GM18858 (cell line): ENCODE results near the gene ACSS1.

Source experiments
- ATAC-seq: cut with Tn5 transposase; IDR thresholded peaks from one replicate; pipeline ENCODE4 v1.9.1; 2021; ENCODE audit not compliant: unreplicated experiment

Gene ACSS1

DNA sequence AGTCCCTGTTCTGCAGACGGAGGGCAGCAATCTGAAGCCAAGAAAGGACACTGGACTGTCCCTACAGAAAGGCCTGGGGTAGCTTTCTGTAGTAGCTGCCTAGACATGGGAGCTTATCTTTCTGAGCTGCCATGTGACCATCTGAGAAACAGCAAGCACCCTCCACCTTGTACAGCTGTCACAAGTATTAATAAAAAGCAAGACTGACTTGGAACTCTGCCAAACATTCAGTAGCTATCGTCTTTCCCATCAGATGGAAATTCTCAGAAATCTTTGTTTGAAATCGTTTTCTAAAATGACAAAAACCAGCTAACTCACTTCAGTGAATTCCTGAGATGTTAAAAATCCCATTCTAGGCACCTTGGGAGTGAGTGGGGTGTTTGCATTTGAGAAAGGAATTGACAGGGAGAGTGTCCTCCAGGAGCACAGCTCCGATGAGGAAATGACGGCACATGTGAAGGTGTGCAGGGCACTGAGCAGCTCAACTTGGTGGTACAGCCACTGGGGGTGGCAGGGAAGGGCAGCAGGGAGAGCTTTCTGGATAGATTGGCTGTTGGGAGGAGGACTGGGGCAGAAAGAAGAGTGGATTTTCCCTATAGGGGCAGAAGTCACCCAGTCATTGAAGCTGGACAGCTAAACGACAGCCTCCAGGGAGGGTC lies 24.5 kb downstream of the ACSS1 start:
- ATAC-seq, result no peak

- no peak for ATAC-seq
Observed at GRCh38 chr20:25032478-25033264, 25.3 kb downstream of the ACSS1 start.

- ATAC-seq, result no peak
Observed at GRCh38 chr20:25032065-25032477, 25.9 kb downstream of the ACSS1 start.

GRCh38 chr20:25031241-25031640 lies 26.7 kb downstream of the ACSS1 start:
- ATAC-seq, result no peak

DNA sequence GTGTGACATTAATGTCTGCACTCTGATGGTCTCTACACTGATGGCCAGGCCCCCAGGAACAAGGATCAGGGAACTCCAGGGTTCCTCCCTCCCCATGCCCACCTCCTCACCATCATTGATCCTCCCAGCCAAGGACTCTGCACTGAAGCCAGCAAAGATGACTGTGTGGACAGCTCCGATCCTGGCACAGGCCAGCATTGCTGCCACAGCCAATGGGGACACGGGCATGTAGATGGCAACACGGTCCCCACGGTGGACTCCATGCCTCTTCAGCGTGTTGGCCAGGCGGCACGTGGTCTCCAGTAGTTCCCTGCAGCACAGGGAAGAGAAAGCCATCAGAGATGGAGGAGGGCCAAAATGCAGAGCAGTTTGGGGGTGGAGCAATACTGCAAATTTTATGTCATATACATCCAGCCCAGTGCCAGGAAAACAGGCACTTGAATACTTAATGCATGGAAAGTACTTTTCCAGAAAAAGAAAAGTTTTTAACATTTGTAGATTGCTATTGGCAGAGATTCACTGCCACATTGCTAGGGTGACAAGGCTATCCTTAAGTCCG lies 27.2 kb downstream of the ACSS1 start:
- ATAC-seq, result no peak

DNA sequence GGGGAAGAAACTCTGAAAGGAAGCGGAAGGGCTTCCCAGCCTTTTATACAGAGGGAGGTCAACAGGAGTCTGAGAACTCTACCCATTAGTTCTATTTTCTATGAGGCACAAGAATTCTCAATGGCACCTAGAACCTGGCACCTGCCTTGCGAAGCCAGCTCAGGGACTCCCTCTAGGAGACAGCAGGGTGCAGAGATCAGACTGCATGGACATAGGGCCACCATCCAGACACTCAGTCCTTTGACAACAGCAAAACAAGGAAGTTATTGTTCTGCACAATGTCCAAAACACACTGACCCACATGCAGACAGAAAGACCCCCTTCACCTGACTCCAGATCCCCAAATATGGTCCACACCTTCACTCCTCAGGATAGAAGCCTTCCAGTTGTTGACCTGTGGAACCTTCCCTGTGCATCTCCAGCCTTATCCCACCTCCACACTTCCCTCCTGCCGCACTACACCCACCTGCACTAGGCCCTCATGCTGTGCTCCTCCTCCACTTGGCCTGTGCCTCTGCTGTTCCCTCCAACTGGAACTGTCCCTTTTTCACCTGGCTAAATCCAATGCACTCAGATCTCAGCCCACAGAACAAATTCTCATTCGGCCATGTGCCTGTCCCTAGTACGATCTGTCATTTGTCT lies 27.8 kb downstream of the ACSS1 start:
- ATAC-seq, result no peak

- ATAC-seq, result no peak
Observed at GRCh38 chr20:25025986-25026605, 31.8 kb downstream of the ACSS1 start.

- ATAC-seq, result no peak
Observed at GRCh38 chr20:25025091-25025861, 32.7 kb downstream of the ACSS1 start.

GRCh38 chr20:25024171-25024570 lies 33.8 kb downstream of the ACSS1 start:
- ATAC-seq, result no peak

DNA sequence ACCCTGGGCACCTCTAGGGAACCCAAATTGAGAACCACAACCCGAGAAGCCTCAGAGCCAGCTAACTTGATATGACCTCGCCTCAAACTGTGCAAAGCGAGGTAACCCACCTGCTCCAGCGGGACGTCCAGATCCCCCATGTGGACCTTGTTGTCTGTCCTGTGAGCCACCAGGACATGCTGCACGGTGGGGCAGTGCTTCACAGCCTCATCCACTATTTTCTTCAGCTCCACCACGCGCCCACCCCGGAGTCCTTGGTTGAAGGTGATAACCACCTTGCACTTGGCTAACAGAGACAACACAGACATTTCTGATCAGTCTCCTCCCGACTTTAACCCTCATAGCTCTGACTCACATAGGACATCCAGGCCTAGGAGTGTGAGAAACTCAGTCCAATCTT lies 34.6 kb downstream of the ACSS1 start:
- no peak for ATAC-seq

DNA sequence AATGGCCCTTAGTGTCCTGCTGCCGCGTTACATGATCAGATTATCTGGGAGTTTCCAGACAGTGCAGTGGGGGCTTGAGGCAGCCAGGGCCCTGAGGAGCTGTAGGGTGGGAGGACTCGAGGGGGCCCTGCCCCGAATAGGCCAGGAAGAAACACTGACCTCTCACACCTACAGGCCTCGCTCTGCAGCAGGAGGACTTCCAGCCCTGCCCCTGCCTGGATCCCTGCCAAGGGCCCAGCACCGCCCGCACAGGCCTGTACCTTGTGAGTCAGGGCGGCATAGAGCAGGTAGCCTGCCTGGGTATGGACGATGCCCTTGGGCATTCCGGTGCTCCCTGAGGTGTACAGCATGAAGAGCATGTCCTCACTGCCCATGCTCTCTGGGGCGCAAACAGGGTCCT lies 35.3 kb downstream of the ACSS1 start:
- no peak for ATAC-seq

GRCh38 chr20:25021336-25021735 lies 36.6 kb downstream of the ACSS1 start:
- ATAC-seq, result no peak

DNA sequence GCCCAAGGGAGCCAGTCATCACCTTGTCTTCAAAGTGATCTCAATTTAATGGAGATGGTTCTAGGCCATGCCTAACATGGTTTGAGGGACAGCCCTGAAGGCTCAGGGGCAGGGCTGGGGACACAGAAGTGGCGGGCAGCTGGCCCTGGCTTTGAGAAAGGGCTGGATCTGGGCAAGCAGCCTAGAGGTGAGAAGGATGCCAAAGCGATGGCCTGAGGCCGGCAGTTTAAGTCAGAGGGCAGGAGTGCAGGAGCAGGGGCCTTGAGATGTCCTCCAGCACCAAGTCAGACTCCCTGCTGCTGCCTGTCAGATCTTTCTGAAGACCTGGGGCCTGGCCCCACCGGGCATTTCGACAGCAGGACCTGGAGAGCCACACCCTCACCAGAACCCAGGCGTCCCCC lies 37.0 kb downstream of the ACSS1 start:
- ATAC-seq, result no peak

- ATAC-seq, result no peak
Observed at GRCh38 chr20:25020345-25020744, 37.6 kb downstream of the ACSS1 start.

- ATAC-seq, result no peak
Observed at GRCh38 chr20:25019381-25020155, 38.4 kb downstream of the ACSS1 start.

DNA sequence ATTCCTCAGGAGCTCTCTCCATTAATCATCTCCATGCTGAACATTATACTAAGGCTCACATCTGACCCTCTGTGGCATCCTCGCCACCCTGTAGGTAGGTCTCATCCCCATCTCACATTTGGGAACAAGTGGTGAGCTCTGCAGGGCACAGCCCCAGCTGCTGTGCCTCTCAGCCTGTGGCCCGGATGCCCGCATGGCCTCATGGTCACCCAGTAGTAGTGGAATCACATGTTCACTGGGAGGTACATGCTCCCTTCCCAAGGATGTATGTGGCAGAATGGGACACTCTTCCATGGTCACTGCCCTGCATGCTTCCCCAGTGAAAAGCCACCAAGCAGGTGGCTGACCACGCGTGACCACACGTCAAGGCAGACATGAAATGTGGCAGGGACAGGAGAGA lies 39.1 kb downstream of the ACSS1 start:
- no peak for ATAC-seq

- no peak for ATAC-seq
Observed at GRCh38 chr20:25018425-25018824, 39.5 kb downstream of the ACSS1 start.

GRCh38 chr20:25017257-25017803 lies 40.6 kb downstream of the ACSS1 start:
- ATAC-seq, result no peak

DNA sequence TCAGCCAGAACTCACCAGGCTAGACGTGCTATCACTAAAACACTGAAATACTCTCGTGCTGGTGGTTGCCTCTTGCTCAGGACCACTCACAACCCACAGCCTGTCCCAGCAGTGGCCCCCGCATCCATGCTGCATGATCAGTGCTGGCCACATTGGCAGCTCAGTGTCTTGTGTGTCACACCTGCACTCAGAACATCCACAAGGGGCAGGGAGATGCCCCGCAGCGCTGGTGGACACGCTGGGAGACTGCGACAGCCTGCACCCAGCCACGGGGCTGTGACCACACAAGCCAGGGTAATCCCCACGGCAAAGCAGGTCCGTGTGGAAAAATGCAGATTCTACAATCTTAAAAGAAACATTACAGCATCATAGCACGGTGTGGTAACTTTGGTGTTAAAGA lies 41.5 kb downstream of the ACSS1 start:
- ATAC-seq, result no peak

DNA sequence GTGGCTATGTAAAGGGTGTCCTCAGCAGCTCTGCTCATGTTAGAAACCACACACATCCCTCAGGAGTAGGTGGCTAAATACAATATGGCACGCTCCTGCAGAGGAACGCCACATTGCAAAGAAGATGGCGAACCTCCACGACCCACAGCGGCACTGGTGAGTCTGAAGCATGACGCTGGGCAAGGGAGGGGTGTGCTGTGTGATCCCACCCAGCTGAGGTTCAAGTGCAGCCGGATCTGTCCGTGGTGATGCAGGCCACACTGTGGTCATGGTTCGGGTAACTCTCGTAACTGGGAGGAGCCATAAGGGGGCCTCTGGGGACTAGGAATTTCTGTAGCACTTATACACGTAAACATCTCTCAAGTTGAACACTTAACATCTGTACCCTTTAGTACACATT lies 42.0 kb downstream of the ACSS1 start:
- ATAC-seq, result no peak
